CD14-positive monocyte (primary cell): Measurements from ENCODE around the gene DNPEP. TPM values are rescaled to one million over a fixed set of nuclear protein-coding genes. Genes with fewer than 3 reads are reported as not detected.

Experiments
- DNase-seq, 3 donors: peaks; one replicate each; pipeline ENCODE4 v3.0.0-alpha.2; 2011 to 2022
- H2AFZ ChIP-seq: 2 replicates; pipeline ENCODE4 v1.6.0; 2012; ENCODE audit warnings: mild to moderate bottlenecking, low read depth, low read length, inconsistent platforms; ENCODE audit not compliant: insufficient read depth, poor library complexity, severe bottlenecking
- H3K27ac ChIP-seq, 2 donors: 1 replicate in 1 of 2; 2 replicates in 1 of 2; pipeline ENCODE4 v1.5.1; 2012 to 2013; ENCODE audit warnings: low read length in 2 of 2, control low read depth in 1 of 2, inconsistent platforms in 1 of 2, low read depth in 1 of 2, mild to moderate bottlenecking in 1 of 2
- H3K27me3 ChIP-seq, 2 donors: one replicate each; pipeline versions ENCODE4 v1.6.0 to v1.6.1; 2011 to 2013; ENCODE audit warnings: low read length in 2 of 2; ENCODE audit not compliant: control insufficient read depth in 2 of 2, insufficient read depth in 2 of 2
- H3K36me3 ChIP-seq, 2 donors: replicated peaks in 1 of 2; 1 replicate in 1 of 2; 2 replicates in 1 of 2; pipeline versions ENCODE4 v1.5.1 to v1.6.1; 2012 to 2013; ENCODE audit warnings: low read length in 2 of 2, control low read depth in 1 of 2, inconsistent platforms in 1 of 2, mild to moderate bottlenecking in 1 of 2; ENCODE audit not compliant: insufficient read depth in 2 of 2, control insufficient read depth in 1 of 2
- H3K4me1 ChIP-seq, 2 donors: 1 replicate in 1 of 2; 2 replicates in 1 of 2; pipeline versions ENCODE4 v1.5.1 to v1.6.1; 2012 to 2013; ENCODE audit warnings: low read length in 2 of 2, control low read depth in 1 of 2, inconsistent platforms in 1 of 2, mild to moderate bottlenecking in 1 of 2, moderate library complexity in 1 of 2; ENCODE audit not compliant: insufficient read depth in 2 of 2, control insufficient read depth in 1 of 2
- H3K4me2 ChIP-seq: replicated peaks from 2 replicates; pipeline ENCODE3; 2012; ENCODE audit warnings: low read length, moderate library complexity, mild to moderate bottlenecking; ENCODE audit not compliant: poor library complexity, severe bottlenecking; ENCODE audit errors: extremely low read depth
- H3K4me3 ChIP-seq, 3 experiments: fragments of 200-600 bp in 1 of 3; sonication (generic) in 1 of 3; replicated peaks in 1 of 3; 1 replicate in 2 of 3; 2 replicates in 1 of 3; pipeline ENCODE4 v1.5.1; 2011 to 2013; ENCODE audit warnings: low read length in 3 of 3, mild to moderate bottlenecking in 3 of 3, control low read depth in 2 of 3, low read depth in 2 of 3, inconsistent platforms in 1 of 3, moderate library complexity in 1 of 3
- H3K79me2 ChIP-seq: 2 replicates; pipeline ENCODE4 v1.6.0; 2012; ENCODE audit warnings: mild to moderate bottlenecking, control low read depth, inconsistent platforms, low read length, moderate library complexity; ENCODE audit not compliant: insufficient read depth
- H3K9ac ChIP-seq: 2 replicates; pipeline ENCODE4 v1.6.0; 2017; ENCODE audit warnings: low read length, mild to moderate bottlenecking; ENCODE audit not compliant: insufficient read depth, poor library complexity, severe bottlenecking
- H3K9me3 ChIP-seq, 2 donors: replicated peaks in 1 of 2; 1 replicate in 1 of 2; 2 replicates in 1 of 2; pipeline versions ENCODE4 v1.5.1 to v1.6.1; 2012 to 2013; ENCODE audit warnings: low read length in 2 of 2, control low read depth in 1 of 2; ENCODE audit not compliant: control insufficient read depth in 1 of 2, insufficient read depth in 1 of 2
- H4K20me1 ChIP-seq: 2 replicates; pipeline ENCODE4 v1.6.0; 2012; ENCODE audit warnings: mild to moderate bottlenecking, low read length, control low read depth, moderate library complexity; ENCODE audit not compliant: insufficient read depth
- H3K27ac Mint-ChIP-seq, 7 donors: one replicate each; pipeline ENCODE4 v1.8.0; 2020; ENCODE audit warnings: mild to moderate bottlenecking in 7 of 7, mixed read lengths in 7 of 7, moderate library complexity in 6 of 7, inconsistent platforms in 2 of 7
- H3K27me3 Mint-ChIP-seq, 3 donors: one replicate each; pipeline ENCODE4 v1.8.0; 2021 to 2022; ENCODE audit warnings: low read depth in 3 of 3, mild to moderate bottlenecking in 3 of 3, mixed read lengths in 3 of 3, moderate library complexity in 3 of 3, inconsistent platforms in 1 of 3
- H3K36me3 Mint-ChIP-seq, 2 donors: one replicate each; pipeline ENCODE4 v1.8.0; 2020; ENCODE audit warnings: mixed read lengths in 2 of 2, inconsistent platforms in 1 of 2, mild to moderate bottlenecking in 1 of 2
- H3K4me1 Mint-ChIP-seq: one replicate; pipeline ENCODE4 v1.8.0; 2020; ENCODE audit warnings: mild to moderate bottlenecking, mixed read lengths
- H3K4me3 Mint-ChIP-seq, 2 donors: one replicate each; pipeline ENCODE4 v1.8.0; 2020; ENCODE audit warnings: mild to moderate bottlenecking in 2 of 2, mixed read lengths in 2 of 2, moderate library complexity in 1 of 2
- H3K9me3 Mint-ChIP-seq, 7 donors: one replicate each; pipeline ENCODE4 v1.8.0; 2020 to 2022; ENCODE audit warnings: mixed read lengths in 7 of 7, mild to moderate bottlenecking in 6 of 7, moderate library complexity in 6 of 7, inconsistent platforms in 2 of 7
- WGBS: methylation state at CpG from one replicate; pipeline ENCODE4 v1.1.5; 2013; ENCODE audit warnings: missing lambda C conversion rate; ENCODE audit not compliant: insufficient coverage; 5-methylcytosine and 5-hydroxymethylcytosine counted together
- intact Hi-C, 2 donors: fragments of 100-400 bp; cut with micrococcal nuclease; formaldehyde crosslinking; loops; one replicate each; pipeline versions ENCODE4 v1.15.0 to v1.15.1; 2023
- polyA plus RNA-seq, 3 donors: library from polyadenylated mRNA; depleted of rRNA in 1 of 3; unstranded in 2 of 3; stranded (reverse) in 1 of 3; fragments of 300-500 nt in 2 of 3; fragments of >200 nt in 1 of 3; fragmentation: Illumina TruSeq in 2 of 3; gene quantifications; 1 replicate in 2 of 3; 2 replicates in 1 of 3; pipeline ENCODE4 v1.2.3, GENCODE V29; 2012 to 2021
- small RNA-seq: library from RNA; depleted of rRNA; stranded (forward); fragments of <200 nt; gene quantifications from one replicate; pipeline ENCODE3, GENCODE V24; 2012; ENCODE audit warnings: low read depth; ENCODE audit not compliant: insufficient read length
- TF ChIP-seq, protein P1 (sequence below): fragments of 200-600 bp; IDR thresholded peaks from one replicate; pipeline ENCODE4 v1.8.0; 2022; ENCODE audit warnings: antibody characterized with exemption, mild to moderate bottlenecking

Gene DNPEP
- polyA plus RNA-seq, 3 donors = 51.6 to 83.1 (median 60.6) TPM

DNA sequence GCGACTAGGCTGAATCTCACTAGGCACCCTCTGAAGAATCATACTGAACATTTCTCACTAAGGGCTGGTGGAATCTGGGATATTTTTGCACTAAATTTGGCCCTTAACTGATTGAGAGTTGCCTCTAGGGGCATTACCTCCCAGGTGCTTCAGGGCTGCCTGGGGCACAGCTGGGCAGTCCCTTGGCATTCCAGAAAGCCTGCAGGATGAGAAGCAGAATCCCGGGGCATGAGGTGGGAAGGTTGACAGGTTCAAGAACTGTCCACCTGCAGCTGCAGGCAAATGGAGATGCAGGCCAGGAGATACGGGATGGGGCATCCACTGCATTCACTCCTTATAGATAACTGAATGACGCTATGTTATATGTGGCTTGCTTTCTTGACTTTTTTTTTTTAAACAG, 62.6 kb downstream of the DNPEP start:
- no peaks in the 10 kb centered on the region for H3K9me3 ChIP-seq
- H3K9ac ChIP-seq = no peak overlapping the region
- intact Hi-C loops = no loop called here
- Mint-ChIP-seq H3K27ac (no peak overlapping the region), H3K9me3 (no peaks in the 10 kb centered on the region), H3K27me3 (peaks cover 37 to 56% (median 41%) of the 10 kb centered on the region in 3 donors), H3K4me3 (no peak overlapping the region), H3K36me3 (no peaks in the 10 kb centered on the region), H3K4me1 (peaks cover 4% of the 10 kb centered on the region)
- H4K20me1 ChIP-seq = no peaks in the 10 kb centered on the region
- no peak overlapping the region for H2AFZ ChIP-seq
- no peak overlapping the region for H3K27ac ChIP-seq
- 86% methylated on average over 1 of the region's 4 CpGs for WGBS
- H3K4me2 ChIP-seq = no peak overlapping the region
- no peaks in the 10 kb centered on the region for H3K4me1 ChIP-seq
- H3K4me3 ChIP-seq = no peak overlapping the region
- no peak for DNase-seq
- H3K36me3 ChIP-seq = no peaks in the 10 kb centered on the region
- TF ChIP-seq, protein P1, sequence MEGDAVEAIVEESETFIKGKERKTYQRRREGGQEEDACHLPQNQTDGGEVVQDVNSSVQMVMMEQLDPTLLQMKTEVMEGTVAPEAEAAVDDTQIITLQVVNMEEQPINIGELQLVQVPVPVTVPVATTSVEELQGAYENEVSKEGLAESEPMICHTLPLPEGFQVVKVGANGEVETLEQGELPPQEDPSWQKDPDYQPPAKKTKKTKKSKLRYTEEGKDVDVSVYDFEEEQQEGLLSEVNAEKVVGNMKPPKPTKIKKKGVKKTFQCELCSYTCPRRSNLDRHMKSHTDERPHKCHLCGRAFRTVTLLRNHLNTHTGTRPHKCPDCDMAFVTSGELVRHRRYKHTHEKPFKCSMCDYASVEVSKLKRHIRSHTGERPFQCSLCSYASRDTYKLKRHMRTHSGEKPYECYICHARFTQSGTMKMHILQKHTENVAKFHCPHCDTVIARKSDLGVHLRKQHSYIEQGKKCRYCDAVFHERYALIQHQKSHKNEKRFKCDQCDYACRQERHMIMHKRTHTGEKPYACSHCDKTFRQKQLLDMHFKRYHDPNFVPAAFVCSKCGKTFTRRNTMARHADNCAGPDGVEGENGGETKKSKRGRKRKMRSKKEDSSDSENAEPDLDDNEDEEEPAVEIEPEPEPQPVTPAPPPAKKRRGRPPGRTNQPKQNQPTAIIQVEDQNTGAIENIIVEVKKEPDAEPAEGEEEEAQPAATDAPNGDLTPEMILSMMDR = no peak
- peaks cover 10 to 37% of the 10 kb centered on the region in 2 donors for H3K27me3 ChIP-seq
- H3K79me2 ChIP-seq = no peaks in the 10 kb centered on the region

DNA sequence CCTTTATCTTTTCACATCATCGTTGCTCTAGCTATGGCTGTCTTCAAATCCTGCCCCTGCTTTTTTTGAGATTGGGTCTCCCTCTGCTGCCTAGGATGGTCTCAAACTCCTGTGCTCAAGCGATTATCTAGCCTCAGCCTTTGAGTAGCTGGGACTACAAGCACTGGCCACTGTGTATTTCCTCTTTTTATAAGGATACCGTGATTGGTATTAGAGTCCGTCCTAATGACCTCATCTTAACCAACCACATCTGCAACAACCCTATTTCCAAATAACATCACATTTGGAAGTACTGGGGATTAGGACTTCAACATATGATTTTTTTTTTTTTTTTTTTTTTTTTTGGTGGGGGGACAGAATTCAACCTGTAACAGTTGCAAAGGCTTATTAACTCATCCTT, 64.3 kb downstream of the DNPEP start:
- peaks cover 8 to 22% of the 10 kb centered on the region in 2 donors for H3K27me3 ChIP-seq
- peaks cover 4% of the 10 kb centered on the region for H3K4me1 Mint-ChIP-seq
- H3K27me3 Mint-ChIP-seq = peaks cover 30 to 48% (median 39%) of the 10 kb centered on the region in 3 donors
- H4K20me1 ChIP-seq = no peaks in the 10 kb centered on the region
- H3K27ac ChIP-seq = no peak overlapping the region
- H2AFZ ChIP-seq = no peak overlapping the region
- no peak overlapping the region for H3K9ac ChIP-seq
- H3K9me3 Mint-ChIP-seq = no peaks in the 10 kb centered on the region
- no peak overlapping the region for H3K27ac Mint-ChIP-seq
- H3K36me3 Mint-ChIP-seq = no peaks in the 10 kb centered on the region
- H3K4me1 ChIP-seq = no peaks in the 10 kb centered on the region
- no peaks in the 10 kb centered on the region for H3K9me3 ChIP-seq
- TF ChIP-seq, protein P1 = no peak
- H3K4me3 ChIP-seq = no peak overlapping the region
- WGBS = 66% methylated on average over 2 of the region's 4 CpGs
- H3K79me2 ChIP-seq = no peaks in the 10 kb centered on the region
- peak in 2 of 3 donors; percentile 7 to 25 for DNase-seq
- H3K36me3 ChIP-seq = no peaks in the 10 kb centered on the region
- H3K4me3 Mint-ChIP-seq = peak overlapping the region in 1 of 2 donors; percentile 52
- H3K4me2 ChIP-seq = no peak overlapping the region
- intact Hi-C loops = no loop called here

Small RNA genes within 50 kb of the gene (small RNA-seq; reads per million reads assigned to genes)
- gene AC053503.3 = not detected

Other genes starting within 250 kb of the DNPEP start
- 10 to 100 TPM; 12.6 to 20.9 (median 20.3) TPM for gene NHEJ1, start 227.1 kb downstream of the DNPEP start, polyA plus RNA-seq
- gene SLC23A3, start 217.9 kb downstream of the DNPEP start, polyA plus RNA-seq = 1 to 10 TPM in 1 of 3 donors, not detected in 2; 1.1 TPM
- gene CNPPD1, start 211.0 kb downstream of the DNPEP start, polyA plus RNA-seq = 100 to 1,000 TPM in 1 of 3 donors, 10 to 100 TPM in 2; 68.8 to 109 (median 71.3) TPM
- gene RETREG2, start 209.6 kb downstream of the DNPEP start, polyA plus RNA-seq = 10 to 100 TPM; 37.7 to 60.9 (median 39.4) TPM
- 10 to 100 TPM; 45.7 to 98.9 (median 53.2) TPM for gene ZFAND2B, start 181.1 kb downstream of the DNPEP start, polyA plus RNA-seq
- gene ABCB6, start 169.0 kb downstream of the DNPEP start, polyA plus RNA-seq = 1 to 10 TPM in 1 of 3 donors, under 1 TPM in 2; 0.28 to 4.8 (median 0.58) TPM
- gene ATG9A, start 158.3 kb downstream of the DNPEP start, polyA plus RNA-seq = 10 to 100 TPM; 24.7 to 55.2 (median 26.3) TPM
- gene ANKZF1, start 158.1 kb downstream of the DNPEP start, polyA plus RNA-seq = 10 to 100 TPM in 2 of 3 donors, 1 to 10 TPM in 1; 7.6 to 79.3 (median 10.4) TPM
- 10 to 100 TPM in 1 of 3 donors, 1 to 10 TPM in 2; 4.0 to 11.7 (median 7.7) TPM for gene GLB1L, start 142.5 kb downstream of the DNPEP start, polyA plus RNA-seq
- 10 to 100 TPM; 16.7 to 40.7 (median 17.8) TPM for gene STK16, start 142.4 kb downstream of the DNPEP start, polyA plus RNA-seq
- not detected for gene TUBA4B, start 134.7 kb downstream of the DNPEP start, polyA plus RNA-seq
- gene TUBA4A, start 134.0 kb downstream of the DNPEP start, polyA plus RNA-seq = 100 to 1,000 TPM in 1 of 3 donors, 10 to 100 TPM in 2; 72.7 to 452 (median 81.9) TPM
- 10 to 100 TPM in 1 of 3 donors, 1 to 10 TPM in 2; 1.7 to 55.4 (median 1.9) TPM for gene DNAJB2, start 108.5 kb downstream of the DNPEP start, polyA plus RNA-seq
- not detected for gene PTPRN, start 78.5 kb downstream of the DNPEP start, polyA plus RNA-seq
- not detected for gene RESP18, start 55.2 kb downstream of the DNPEP start, polyA plus RNA-seq
- 1 to 10 TPM; 2.4 to 4.0 (median 2.4) TPM for gene DES, start 30.5 kb upstream of the DNPEP start, polyA plus RNA-seq
- gene SPEG, start 46.9 kb upstream of the DNPEP start, polyA plus RNA-seq = not detected
- 10 to 100 TPM; 35.5 to 71.2 (median 35.9) TPM for gene GMPPA, start 111.0 kb upstream of the DNPEP start, polyA plus RNA-seq
- not detected for gene ASIC4, start 126.6 kb upstream of the DNPEP start, polyA plus RNA-seq
- gene CHPF, start 155.9 kb upstream of the DNPEP start, polyA plus RNA-seq = under 1 TPM; 0.09 to 0.32 (median 0.09) TPM
- gene TMEM198, start 156.1 kb upstream of the DNPEP start, polyA plus RNA-seq = not detected
- under 1 TPM in 1 of 3 donors, not detected in 2; 0.09 TPM for gene OBSL1, start 183.6 kb upstream of the DNPEP start, polyA plus RNA-seq
- gene INHA, start 184.4 kb upstream of the DNPEP start, polyA plus RNA-seq = not detected
- 10 to 100 TPM; 13.0 to 79.1 (median 15.7) TPM for gene STK11IP, start 209.9 kb upstream of the DNPEP start, polyA plus RNA-seq
- under 1 TPM in 1 of 3 donors, not detected in 2; 0.31 TPM for gene SLC4A3, start 239.7 kb upstream of the DNPEP start, polyA plus RNA-seq